22Rv1 (cell line): ENCODE data around the gene HCST.

Experiments used
- H3K27ac ChIP-seq: fragments of 450-650 bp; 2 replicates; pipeline ENCODE4 v1.5.1; 2017
- CTCF ChIP-seq: fragments of 450-650 bp; IDR thresholded peaks from 2 replicates; pipeline ENCODE4 v1.5.1; 2017; ENCODE audit warnings: mild to moderate bottlenecking
- ZFX ChIP-seq: fragments of 450-650 bp; IDR thresholded peaks from 2 replicates; pipeline ENCODE4 v1.6.1; 2017; ENCODE audit warnings: antibody characterized with exemption, borderline replicate concordance

Gene HCST

GRCh38 chr19:35898499-35898809 is 3.9 kb upstream of the HCST start:
- peak overlapping the region; percentile 73 for H3K27ac ChIP-seq

GRCh38 chr19:35899547-35900214 is 2.6 kb upstream of the HCST start:
- TF ChIP-seq CTCF: no peak
- TF ChIP-seq ZFX: no peak
- peak overlapping the region; percentile 73 for H3K27ac ChIP-seq

More at GRCh38 chr19:35898499-35898809, 3.9 kb upstream of the HCST start:
- TF ChIP-seq CTCF: no peak
- no peak for TF ChIP-seq ZFX

GRCh38 chr19:35901055-35901644 is 1.2 kb upstream of the HCST start:
- TF ChIP-seq CTCF (no peak), ZFX (no peak)
- peak overlapping the region; percentile 73; the same call in 1 of the 2 replicates for H3K27ac ChIP-seq

GRCh38 chr19:35902870-35903475 is 644 bp downstream of the HCST start:
- 0 out of 2 replicates have a peak overlapping the region, but pooled peaks have one; percentile 20 for H3K27ac ChIP-seq
- TF ChIP-seq ZFX: no peak

GRCh38 chr19:35903550-35904179 is 1.3 kb downstream of the HCST start:
- 0 out of 2 replicates have a peak overlapping the region, but pooled peaks have one; percentile 20 for H3K27ac ChIP-seq
- TF ChIP-seq ZFX: no peak
- no peak for TF ChIP-seq CTCF

GRCh38 chr19:35904311-35905068 is 2.2 kb downstream of the HCST start:
- TF ChIP-seq ZFX: no peak
- no peak for TF ChIP-seq CTCF
- no peak overlapping the region for H3K27ac ChIP-seq

GRCh38 chr19:35905178-35905727 is 2.9 kb downstream of the HCST start:
- no peak overlapping the region for H3K27ac ChIP-seq

More at GRCh38 chr19:35905178-35905727, 2.9 kb downstream of the HCST start:
- TF ChIP-seq ZFX (no peak), CTCF (no peak)
